Fibroblast of lung (primary cell): Measurements from ENCODE around the gene SNAI3.

Experiments used
- CTCF ChIP-seq, 2 donors: IDR thresholded peaks in 1 of 2; conservative IDR thresholded peaks in 1 of 2; 1 replicate in 1 of 2; 2 replicates in 1 of 2; pipeline ENCODE4 v1.5.1; 2011 to 2012; ENCODE audit warnings: low read length in 2 of 2, control low read depth in 1 of 2, inconsistent platforms in 1 of 2, low read depth in 1 of 2, mild to moderate bottlenecking in 1 of 2
- EZH2 ChIP-seq: IDR thresholded peaks from 2 replicates; pipeline ENCODE4 v1.5.1; 2012; ENCODE audit warnings: low read length, control low read depth, mild to moderate bottlenecking; ENCODE audit errors: missing control alignments

GRCh38 chr16:88651989-88652761 is 34.1 kb downstream of the SNAI3 start:
- TF ChIP-seq CTCF (conservative IDR thresholded peaks at IDR 0.05 in 1 of 2, IDR thresholded peaks at IDR 0.05 in 1 of 2; ENCODE audit: low read depth in 1 of 2, low read length in 2 of 2) = no peak
- no peak for TF ChIP-seq EZH2
